GM18520 (cell line): ENCODE data around the gene FAM72C.
"Not testable (repeated sequence)": the region's sequence is repeated elsewhere in the genome, so short reads cannot be mapped to it uniquely, and the experiment has no call there.

Experiments
- ATAC-seq: cut with Tn5 transposase; IDR thresholded peaks from one replicate; pipeline ENCODE4 v1.9.1; 2021; ENCODE audit not compliant: unreplicated experiment

Gene FAM72C

GRCh38 chr1:143913705-143914104 is 58.1 kb downstream of the FAM72C start:
- ATAC-seq, result not testable (repeated sequence)
